Peyer's patch (tissue), 4 donors: Measurements from ENCODE around the gene LIG1.

ENCODE experiments used
- CTCF ChIP-seq, 6 experiments: fragments of 450-650 bp in 4 of 6; fragments of 200-600 bp in 2 of 6; sonication (generic) in 1 of 6; IDR thresholded peaks; one replicate each; pipeline ENCODE4 v1.5.1; 2017 to 2019; ENCODE audit warnings: antibody characterized with exemption in 6 of 6, mild to moderate bottlenecking in 3 of 6, moderate library complexity in 1 of 6
- POLR2A ChIP-seq, 2 donors: fragments of 450-650 bp; IDR thresholded peaks; one replicate each; pipeline ENCODE4 v1.5.1; 2017; ENCODE audit warnings: antibody characterized with exemption in 2 of 2, mild to moderate bottlenecking in 2 of 2, moderate library complexity in 2 of 2

- TF ChIP-seq CTCF (IDR thresholded peaks at IDR 0.05) (no peak), POLR2A (IDR thresholded peaks at IDR 0.05) (no peak)
Measured at GRCh38 chr19:48175578-48175977, 5.4 kb upstream of the LIG1 start.
